ENCODE measurements around the gene WDR27.
"Not testable (repeated sequence)": the region's sequence is repeated elsewhere in the genome, so short reads cannot be mapped to it uniquely, and the experiment has no call there.

WDR27 gene

DNA sequence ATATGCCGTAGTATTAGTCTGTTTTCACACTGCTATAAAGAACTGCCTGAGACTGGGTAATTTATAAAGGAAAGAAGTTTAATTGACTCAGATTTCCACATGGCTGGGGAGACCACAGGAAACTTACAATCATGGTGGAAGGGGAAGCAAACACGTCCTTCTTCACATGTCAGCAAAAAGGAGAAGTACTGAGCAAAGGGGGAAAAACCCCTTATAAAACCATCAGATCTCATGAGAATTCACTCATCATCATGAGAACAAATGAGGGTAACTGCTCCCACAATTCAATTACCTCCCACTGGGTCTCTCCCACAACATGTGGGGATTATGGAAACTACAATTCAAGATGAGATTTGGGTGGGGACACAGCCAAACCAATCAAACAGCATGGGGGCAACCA is 235.6 kb downstream of the WDR27 start:
- DNase-seq = not testable (repeated sequence)

DNA sequence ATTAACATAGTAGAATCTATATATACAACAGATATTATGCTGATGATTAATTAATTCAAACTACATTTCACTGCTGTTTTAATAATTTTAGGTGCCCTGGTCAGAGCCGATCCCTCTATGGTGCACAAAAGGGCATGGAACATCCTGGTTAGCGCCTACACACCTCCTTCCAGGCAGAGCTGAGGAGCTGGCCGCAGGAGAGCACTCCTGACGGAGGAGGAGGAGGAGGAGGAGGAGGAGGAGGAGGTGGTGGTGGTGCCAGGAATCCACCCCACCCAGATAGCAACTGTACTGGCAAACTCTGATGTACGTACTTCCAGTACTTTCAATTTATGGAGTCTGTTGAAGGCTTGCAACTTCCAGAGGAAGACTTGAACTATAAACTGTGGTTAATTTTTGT is 244.1 kb downstream of the WDR27 start:
- DNase-seq = no peak

DNA sequence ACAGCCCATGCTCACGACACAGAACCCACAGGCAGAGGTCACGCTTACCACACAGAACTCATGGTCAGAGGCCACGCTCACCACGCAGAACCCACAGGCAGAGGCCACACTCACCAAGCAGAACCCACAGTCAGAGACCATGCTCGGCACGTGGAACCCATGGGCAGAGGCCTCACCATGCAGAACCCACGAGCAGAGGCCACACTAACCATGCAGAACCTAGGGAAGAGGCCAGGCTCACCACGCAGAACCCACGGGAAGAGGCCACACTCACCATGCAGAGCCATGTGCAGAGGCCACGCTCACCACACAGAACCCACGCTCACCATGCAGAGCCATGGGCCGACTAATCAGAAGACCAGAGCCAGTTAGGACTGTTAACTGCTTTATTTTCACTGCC is 245.0 kb downstream of the WDR27 start:
- DNase-seq = no peak

DNA sequence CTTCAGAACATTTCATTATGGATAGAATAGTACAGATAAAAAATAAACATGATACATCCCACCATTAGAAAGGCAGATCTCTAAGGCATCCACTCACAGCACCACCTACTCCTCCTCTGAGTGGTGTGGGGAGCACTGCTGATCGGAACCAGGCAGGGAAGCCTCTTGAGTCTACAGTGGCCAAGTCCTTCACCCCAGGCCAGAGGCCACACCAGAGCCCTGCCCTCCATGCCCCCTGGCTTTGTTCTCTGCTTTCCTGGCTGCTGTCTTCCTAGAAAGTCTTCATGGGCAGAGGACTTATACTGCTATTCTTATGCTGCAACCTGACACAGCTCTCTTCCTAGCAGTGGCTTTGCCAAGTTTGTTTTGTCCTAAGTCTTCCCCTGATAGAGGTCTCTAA is 246.4 kb downstream of the WDR27 start:
- DNase-seq = no peak

DNA sequence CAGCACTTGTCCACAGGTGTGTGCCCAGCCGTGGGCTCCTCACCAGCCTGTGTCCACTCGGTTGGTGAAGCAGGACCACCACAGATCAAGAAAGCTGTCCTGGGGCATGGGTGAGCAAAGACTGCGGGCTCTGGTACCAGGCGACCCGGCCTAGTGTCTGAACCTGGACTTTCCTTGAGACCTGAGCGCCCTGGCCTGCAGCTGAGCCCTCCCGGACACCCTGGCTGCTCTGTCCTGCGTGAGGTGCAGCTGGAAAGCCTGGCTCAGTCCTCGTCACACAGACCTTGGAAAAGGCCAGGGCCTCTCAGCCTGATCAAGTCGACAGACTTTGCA is 247.0 kb downstream of the WDR27 start:
- DNase-seq = no peak

DNA sequence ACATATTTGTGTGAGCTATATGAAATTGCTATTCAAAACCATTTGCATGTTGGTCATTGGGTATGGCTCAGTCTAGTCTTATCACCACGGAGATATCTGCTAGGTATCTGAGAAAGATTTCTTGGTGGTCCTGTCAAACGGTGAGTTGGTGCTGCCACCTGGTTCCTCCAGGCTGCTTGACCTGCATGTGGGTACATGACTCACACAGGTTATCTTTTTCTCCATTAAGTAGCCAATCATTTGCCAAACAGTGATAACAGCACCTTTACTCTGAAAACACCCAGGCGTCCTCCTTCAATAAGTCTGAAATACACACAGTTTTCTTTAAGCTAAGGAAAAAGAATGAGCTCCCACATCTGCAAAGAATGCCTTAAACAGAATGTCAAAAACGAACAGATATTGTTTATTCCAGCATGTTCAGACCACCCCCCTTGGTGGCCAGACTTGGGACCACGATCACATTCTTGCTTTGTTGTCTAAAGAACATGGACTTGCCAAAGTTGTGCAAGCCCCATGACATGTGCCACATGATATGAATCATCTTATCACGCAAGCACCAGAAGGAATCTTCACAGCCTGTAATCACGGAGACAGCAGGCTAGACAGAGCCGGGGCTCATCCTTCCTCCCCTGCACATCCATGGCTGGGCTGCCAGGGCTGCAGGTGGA is 247.5 kb downstream of the WDR27 start:
- no peak for DNase-seq

DNA sequence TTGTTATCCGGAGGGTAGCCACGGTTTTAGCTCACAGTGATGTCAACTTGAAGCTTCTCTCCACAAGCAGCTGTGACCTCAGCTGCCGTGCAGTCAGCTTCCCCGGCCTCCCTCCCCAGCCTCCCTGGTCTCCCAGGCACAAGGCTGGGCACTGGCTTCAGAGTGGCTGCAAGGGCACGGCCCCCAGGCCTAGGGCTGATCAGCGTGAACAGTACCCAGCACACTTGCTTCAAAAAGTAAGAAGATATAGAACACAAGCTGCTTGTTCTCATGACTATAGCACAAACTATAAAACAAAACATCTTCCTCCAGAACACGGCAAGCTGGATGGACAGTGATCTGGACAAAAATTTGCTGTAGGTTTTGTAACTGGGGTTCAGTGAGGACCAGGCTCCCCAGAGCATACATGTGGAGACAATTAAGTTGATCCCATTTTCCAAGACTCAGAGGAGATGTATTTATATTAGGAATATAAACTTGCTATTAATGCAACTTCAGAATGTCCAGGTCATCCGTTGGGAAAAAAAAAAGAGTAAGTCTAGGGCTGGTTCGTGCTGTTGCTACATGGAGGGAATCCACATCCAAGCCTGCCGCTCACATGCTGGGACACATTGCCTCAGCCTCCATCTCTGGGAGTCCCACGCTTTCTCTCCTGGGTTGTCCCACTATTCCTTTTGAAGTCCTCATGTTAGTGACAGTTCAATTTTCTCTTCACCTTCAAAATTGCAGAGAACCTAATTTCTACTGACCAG is 248.8 kb downstream of the WDR27 start:
- DNase-seq = no peak

DNA sequence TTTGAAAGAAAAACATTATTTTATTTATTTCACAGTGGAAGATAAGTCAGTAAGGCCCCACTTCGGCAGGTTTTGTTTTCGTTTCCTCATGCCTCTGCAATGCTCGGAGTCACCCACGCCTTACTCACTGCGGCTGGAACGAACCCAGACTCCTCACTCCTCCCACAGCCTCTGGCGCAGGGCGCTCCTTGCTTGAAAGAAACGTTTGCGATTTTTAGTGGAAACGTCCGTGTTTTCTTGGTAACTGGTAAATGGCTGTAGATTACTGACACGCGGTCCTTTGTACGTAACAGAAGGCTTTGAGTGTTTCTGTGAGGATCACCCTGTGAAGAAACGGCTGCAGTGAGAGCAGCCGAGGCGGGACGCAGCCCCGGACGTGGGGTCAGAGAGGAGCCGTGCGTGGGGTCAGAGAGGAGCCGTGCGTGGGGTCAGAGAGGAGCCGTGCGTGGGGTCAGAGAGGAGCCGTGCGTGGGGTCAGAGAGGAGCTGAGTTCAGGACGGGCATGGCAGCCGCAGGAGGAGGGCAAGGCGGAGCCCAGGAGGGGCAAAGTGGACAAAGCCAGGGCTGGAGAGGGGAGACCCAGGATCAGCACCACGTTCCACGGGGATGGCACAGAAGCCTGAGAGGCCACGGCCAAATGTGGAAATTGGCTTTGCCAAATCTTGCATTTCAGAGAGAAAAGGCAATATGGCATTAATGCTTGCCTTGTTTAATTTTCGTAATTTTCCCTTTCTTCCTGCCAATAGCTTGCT is 249.5 kb downstream of the WDR27 start:
- no peak for DNase-seq

DNA sequence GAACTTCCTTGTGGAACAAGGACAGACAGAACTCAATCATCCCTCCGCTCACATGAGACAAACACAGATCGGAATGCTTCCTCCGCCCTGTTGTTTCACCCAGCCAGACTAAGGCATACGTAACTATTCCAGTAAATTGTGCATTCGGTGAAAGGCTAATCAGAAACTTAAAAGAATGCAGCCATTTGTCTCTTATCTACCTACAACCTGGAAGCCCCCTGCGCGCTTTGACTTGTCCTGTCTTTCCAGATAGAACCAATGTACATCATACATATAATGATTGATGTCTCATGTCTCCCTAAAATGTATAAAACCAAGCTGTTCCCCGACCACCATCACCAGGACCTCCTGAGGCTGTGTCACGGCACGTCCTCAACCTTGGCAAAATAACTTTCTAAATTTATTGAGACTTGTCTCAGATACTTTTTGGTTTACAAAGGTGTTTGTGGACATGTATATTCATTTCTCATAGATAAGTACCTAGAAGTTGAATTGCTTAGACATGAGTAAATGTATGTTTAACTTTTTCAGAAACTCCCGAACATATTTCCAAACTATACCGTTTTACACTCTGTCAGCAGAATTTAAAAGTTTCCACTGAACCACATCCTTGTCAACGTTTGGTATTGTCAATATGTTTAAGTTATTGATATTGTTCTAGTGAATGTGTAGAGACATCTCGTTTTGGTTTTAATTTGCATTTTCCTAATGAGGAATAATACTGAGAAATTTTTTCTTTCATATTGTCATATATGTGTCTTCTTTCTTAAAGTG is 250.6 kb downstream of the WDR27 start:
- DNase-seq = no peak

DNA sequence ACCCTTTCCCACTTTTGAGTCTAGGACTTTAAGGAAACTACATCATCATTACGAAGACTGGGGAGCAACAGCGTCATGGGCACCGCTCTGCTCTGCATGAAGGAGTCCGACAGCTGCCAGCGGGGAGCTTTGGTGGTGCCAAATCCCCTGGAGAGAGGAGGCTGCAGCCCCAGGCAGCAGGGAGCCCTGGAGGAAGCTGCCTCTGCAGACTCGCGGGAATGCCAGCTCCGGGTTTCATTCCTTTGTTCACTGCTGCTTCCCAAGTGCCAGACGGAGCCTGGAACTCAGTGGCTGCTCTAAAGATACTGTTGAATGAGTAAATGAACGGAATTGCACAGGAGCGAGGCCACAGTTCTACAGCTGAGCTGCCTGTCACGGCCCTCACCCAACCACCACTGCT is 251.7 kb downstream of the WDR27 start:
- DNase-seq = no peak

DNA sequence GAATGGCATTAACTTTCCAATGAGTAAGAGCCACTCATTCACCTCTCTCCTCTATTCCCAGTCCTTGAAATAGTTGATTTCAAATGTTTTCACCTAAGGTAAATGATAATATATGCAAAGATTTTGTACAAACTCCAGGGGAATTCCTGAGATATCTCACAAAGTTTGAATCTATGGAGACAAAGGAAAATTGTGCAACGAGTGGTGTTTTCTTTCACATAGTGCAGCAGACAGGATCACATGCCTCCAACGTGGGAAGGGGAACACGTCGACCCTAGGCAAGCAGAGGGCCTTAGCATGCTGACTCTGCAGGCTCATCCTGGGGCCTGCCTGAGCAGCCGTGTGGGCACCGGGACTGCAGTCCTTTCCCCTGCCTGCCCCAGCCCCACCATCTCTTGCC is 252.6 kb downstream of the WDR27 start:
- DNase-seq = no peak

DNA sequence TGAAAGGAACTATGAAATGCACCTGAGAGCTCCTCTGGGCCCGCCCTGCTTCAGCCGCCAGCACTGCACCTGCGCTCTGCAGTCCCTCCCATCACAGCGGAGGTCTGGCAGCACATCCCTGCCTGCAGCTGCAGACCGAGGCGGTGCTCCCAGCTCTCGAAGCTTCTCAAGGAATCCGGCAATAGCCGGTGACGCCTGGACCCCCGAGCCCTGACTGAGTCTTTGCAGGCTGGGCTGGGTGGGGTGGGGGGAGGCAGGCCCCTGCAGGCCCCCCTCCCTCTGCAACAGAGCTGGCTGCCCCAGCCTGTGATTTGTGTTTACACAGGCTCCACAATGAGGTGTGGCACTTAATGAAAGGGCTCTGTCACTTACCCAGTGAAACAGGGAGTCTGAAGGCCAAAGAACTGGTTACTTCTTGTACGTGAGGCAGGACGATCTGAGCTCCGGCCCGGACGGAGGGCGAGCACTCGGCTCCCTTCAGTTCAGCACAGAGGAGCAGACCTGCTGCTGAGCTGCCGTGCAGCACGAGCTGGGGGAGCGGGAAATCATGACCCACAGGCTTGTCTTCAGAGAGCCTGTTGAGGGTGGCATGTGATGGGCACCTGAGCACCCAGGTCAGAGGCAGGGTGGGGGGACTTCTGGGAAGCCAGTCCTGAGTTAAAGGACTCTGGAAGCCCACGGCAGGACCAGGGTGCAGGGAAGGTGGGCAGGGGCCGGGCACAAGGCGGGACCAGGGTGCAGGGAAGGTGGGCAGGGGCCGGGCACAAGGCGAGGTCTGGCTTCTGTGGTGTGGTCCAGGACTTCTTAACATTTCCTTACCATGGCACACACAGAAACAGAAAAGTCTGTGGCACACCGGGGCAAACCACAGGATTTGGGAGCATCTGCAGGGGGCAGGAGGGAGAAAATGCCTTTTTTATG is 255.9 kb downstream of the WDR27 start:
- no peak for DNase-seq

DNA sequence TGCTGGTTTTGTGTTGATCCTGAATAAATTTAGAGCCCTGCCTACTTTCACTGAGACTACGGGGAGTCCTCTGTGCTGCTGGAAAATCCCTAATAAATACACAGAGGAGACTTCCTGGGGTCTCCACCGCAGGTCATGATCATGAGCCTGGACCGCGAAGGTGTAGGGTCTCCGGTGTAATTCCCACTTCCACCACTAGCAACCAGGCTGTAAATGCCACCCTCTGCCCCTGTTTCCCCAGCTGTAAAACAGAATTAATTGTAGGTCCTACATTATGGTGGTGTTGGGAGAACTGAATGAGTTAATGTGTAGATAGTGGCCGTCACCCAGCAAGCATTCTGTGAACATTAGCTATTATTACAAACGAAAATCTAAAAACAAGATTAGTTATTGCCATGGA is 256.6 kb downstream of the WDR27 start:
- no peak for DNase-seq

DNA sequence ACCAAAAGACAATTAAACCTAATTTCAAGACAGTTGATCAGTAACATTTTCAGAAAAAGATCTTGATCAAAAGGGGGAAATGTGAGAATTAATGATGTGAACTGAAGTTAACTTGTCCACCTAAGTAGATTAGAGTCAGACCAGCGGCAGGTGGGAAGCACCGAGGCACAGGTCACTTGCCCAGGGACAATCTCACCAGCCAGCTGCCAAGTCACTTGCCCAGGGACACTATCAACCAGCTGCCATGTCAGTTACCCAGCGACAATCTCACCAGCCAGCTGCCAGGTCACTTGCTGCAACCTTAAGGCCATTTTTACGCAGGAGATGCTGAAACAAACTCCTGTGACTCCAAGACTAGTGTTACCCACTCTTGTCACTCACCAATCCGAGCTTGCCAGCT is 260.5 kb downstream of the WDR27 start:
- no peak for DNase-seq

DNA sequence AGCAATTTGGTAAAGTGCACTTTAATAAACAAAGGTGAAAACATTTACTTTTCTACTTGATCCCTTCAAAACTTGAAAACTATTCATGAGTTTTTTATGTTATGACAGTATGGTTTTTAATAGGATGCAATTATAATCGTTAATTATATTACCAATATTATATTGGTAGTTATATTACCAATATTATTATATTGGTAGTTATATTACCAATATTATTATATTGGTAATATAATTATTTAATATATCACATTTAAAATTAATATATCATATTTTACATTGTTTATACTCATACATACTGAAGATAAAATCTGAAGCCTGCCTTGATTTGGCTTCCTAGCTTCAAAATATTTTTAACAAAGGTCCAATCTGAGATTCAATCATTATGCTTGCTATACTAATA is 262.1 kb downstream of the WDR27 start:
- DNase-seq = no peak

DNA sequence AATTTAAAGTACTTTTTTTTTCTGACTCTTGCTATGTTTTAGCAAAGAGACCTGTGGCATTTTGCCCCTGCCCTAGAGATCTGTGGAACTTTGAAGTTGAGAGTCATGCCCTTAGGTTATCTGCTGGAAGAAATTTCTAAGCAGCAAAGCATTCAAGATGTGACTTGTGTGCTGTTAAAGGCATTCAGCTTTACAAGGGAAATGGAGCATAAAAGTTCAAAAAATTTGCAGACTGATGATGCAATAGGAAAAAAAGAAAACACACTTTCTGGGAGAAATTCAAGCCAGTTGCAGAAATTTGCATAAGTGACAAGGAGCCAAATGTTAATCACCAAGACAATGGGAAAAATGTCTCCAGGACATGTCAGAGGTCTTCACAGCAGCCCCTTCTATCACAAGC is 267.3 kb downstream of the WDR27 start:
- DNase-seq = not testable (repeated sequence)

DNA sequence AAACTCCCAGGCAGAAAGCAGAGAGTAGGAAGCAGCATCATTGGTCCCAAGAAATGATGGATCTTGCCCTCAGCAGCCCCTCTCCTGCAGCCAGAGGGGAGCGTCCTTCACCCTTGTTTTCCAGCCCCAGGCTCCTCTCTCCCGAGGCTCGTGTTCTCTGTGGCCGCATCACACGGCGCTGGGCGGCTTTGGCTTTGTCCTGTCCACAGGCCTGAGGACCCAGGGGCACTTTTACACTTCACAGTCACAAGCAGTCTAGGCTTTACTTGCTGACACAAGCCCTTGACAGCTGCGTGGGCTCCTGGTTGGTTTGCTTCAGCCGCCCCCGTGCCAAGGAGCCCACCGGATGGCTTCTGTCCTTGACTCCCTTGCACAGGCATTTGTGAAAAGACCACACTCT is 272.8 kb downstream of the WDR27 start:
- no peak for DNase-seq

DNA sequence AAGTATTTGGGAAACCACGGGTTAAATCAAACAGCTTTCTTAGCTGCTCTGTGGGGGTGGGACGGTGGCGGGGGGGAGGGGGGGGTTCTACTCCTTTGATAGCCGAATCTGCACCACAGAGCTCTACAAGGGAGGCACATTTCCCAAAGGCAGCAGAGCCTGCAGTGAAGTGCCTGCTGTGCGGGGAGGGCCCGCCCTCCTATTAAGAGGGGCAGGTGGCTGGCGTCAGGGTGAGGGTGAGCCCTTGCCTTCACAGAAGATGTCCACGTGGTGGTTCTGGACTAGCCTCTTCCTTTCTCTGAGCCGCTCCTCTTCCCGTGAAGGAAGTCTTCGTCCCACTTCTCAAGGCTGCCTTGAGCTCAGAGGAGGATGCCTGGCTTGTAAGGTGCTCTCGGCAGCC is 273.3 kb downstream of the WDR27 start:
- DNase-seq = no peak

DNA sequence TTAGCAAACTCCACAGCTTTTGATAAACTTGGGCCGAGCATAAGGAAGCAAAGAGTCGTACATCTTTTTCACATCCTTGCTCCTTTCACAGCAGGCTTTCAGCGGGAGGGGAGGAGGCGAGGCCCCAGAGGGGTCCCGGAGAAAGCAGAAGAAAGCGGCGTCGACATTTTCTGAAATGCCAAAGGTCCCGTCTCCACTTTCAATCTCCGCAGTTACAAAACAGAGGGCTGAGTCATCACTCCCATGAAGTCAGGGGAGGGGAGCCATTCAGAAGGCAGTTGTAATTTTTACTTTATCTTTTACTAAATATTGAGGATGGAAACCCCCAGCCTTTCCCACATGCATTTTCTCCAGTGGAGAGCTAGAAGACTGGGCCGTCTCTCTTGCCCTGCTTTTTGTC is 274.0 kb downstream of the WDR27 start:
- no peak for DNase-seq

DNA sequence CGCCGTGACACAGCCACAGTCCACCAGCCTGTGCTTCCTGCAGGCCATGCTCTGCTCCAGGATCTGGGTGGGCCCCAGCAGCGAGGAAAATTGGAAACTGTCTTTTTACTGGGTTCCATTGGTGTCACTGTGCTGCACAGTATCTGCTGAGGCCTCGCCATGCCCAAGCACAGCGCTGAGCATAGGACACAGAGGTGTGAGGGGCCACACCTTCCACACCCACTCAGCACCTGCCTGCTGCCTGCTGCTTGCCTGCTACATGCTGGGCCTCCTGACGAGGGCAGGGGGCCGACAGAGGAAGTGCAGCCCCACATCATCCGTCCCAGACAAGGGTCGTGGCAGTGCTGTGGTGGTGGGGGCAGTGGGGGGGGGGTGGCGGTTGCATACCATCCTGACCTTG is 275.2 kb downstream of the WDR27 start:
- DNase-seq = no peak

DNA sequence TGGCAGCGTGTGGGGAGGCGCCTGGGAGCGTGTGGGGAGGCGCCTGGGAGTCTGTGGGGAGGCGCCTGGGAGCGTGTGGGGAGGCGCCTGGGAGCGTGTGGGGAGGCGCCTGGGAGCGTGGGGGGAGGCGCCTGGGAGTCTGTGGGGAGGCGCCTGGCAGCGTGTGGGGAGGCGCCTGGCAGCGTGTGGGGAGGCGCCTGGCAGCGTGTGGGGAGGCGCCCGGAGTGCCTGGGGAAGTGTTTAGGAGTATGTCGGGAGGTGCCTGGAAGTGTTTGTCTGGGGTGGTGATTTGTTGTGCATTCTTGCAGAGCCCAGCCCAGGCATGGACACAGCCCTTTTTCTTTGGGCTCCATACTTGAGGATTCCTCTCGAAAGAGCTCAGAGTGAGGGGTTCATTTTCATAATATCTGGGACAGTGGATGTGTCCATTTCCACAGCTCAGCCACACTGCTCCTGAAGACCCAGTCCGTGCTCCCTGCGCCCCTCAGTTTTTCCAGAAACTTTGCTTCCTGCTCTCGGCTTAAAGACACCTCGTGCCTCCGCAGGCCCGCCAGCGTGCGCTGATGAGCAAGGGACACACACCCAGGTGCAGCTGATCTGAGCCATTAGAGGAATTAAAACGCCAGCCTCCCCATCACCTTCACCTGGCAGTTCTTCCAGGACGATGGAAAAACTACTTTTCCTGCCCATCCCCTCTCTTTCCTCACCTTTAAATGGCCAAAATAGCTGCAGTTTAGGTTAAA is 276.0 kb downstream of the WDR27 start:
- no peak for DNase-seq

DNA sequence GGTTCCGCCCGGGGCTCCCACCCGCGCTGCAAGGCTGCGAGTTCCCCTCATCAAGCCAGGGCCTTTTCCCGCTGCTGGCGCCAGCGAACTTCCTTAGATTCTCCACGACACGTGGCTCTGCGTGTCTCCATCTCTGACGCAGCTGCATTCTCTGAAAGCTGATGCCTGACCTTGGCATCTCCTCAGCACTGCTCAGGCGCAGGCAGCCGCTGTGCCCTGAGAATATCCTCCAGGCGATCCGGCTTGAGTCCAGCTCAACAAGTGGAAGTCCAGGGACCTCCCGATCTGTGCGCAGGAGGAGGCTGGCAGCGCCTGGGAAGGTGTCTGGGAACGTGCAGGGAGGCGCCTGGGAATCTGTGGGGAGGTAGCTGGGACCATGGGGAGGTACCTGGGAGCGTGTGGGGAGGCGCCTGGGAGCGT is 277.0 kb downstream of the WDR27 start:
- no peak for DNase-seq
